PFSK-1 (cell line): ENCODE measurements around the gene UBASH3A.

Experiments used
- POLR2AphosphoS5 ChIP-seq: IDR thresholded peaks from 2 replicates; pipeline ENCODE4 v1.6.1; 2012; ENCODE audit warnings: low read depth, mild to moderate bottlenecking, control low read depth, low read length, moderate library complexity
- TAF1 ChIP-seq: IDR thresholded peaks from 2 replicates; pipeline ENCODE4 v1.6.1; 2012; ENCODE audit warnings: low read length, control low read depth, borderline replicate concordance; ENCODE audit not compliant: insufficient read depth

GRCh38 chr21:42364304-42364865, 39.3 kb upstream of the UBASH3A start:
- TF ChIP-seq POLR2AphosphoS5 (no peak), TAF1 (no peak)
